GM12878 (cell line): ENCODE results near the gene BRWD1. TPM values are rescaled to one million over a fixed set of nuclear protein-coding genes. Genes with fewer than 3 reads are reported as not detected.

Experiments
- ATAC-seq: fragments of 200-7000 bp; cut with Tn5 transposase; 3 replicates; pipeline ENCODE4 v1.9.1; 2020; ENCODE audit warnings: mild to moderate bottlenecking, moderate library complexity
- BruUV-seq: library from RNA; stranded (reverse); fragments of 400-500 nt; replicated peaks from 2 replicates; lab custom pipeline; 2021; lab: Mats Ljungman, UMichigan
- CTCF ChIA-PET: fragments of 300-600 bp; sonication (Branson Sonifier 250); formaldehyde crosslinking; extraction: SDS; loops from one replicate; lab custom pipeline; 2021; ENCODE audit warnings: inconsistent platforms; lab: Yijun Ruan, JAX
- POLR2A ChIA-PET: fragments of 350-600 bp; formaldehyde crosslinking; extraction: SDS; loops from one replicate; lab custom pipeline; 2021; ENCODE audit warnings: inconsistent platforms; lab: Charles Lee
- RAD21 ChIA-PET: fragments of 300-600 bp; sonication (Branson Sonifier 250); formaldehyde crosslinking; loops from one replicate; lab custom pipeline; 2023; ENCODE audit warnings: antibody characterized with exemption; ENCODE audit not compliant: unreplicated experiment; lab: Charles Lee
- SMC1A ChIA-PET: fragments of 300-600 bp; sonication (Branson Sonifier 250); formaldehyde crosslinking; loops from one replicate; lab custom pipeline; 2023; ENCODE audit not compliant: unreplicated experiment, uncharacterized antibody; lab: Charles Lee
- DNase-seq: peaks from one replicate; pipeline ENCODE4 v3.0.0-alpha.2; 2011; ENCODE audit warnings: low read depth, low spot score
- FAIRE-seq: peaks from 3 replicates; lab custom pipeline; 2011; peaks lifted over from hg19 to GRCh38; lab: Jason Lieb, UNC
- H2AFZ ChIP-seq: 2 replicates; pipeline ENCODE4 v1.6.0; 2011; ENCODE audit warnings: low read depth, low read length, control low read depth; ENCODE audit not compliant: control insufficient read depth
- H3K27ac ChIP-seq: 2 replicates; pipeline ENCODE4 v1.5.1; 2011; ENCODE audit warnings: control low read depth; ENCODE audit not compliant: control insufficient read depth, insufficient read depth
- H3K27me3 ChIP-seq, 2 experiments: replicated peaks in 1 of 2; 2 replicates each; pipeline versions ENCODE4 v1.6.0 to v1.6.1; 2011; ENCODE audit warnings: low read length in 1 of 2; ENCODE audit not compliant: control insufficient read depth in 2 of 2, insufficient read depth in 2 of 2
- H3K36me3 ChIP-seq, 2 experiments: 2 replicates each; pipeline ENCODE4 v1.5.1; 2011; ENCODE audit warnings: low read length in 1 of 2; ENCODE audit not compliant: control insufficient read depth in 2 of 2, insufficient read depth in 2 of 2
- H3K4me1 ChIP-seq: 2 replicates; pipeline ENCODE4 v1.6.1; 2011; ENCODE audit warnings: mild to moderate bottlenecking, low read length, moderate library complexity, mixed read lengths; ENCODE audit not compliant: control insufficient read depth, insufficient read depth
- H3K4me2 ChIP-seq: 2 replicates; pipeline ENCODE4 v1.6.0; 2011; ENCODE audit warnings: control low read depth; ENCODE audit not compliant: control insufficient read depth, insufficient read depth
- H3K4me3 ChIP-seq: fragments of 200-600 bp; sonication (generic); 2 replicates; pipeline ENCODE4 v1.5.1; 2016
- H3K79me2 ChIP-seq: 2 replicates; pipeline ENCODE4 v1.6.0; 2011; ENCODE audit warnings: low read length; ENCODE audit not compliant: control insufficient read depth, insufficient read depth
- H3K9ac ChIP-seq: 2 replicates; pipeline ENCODE4 v1.8.0; 2011; ENCODE audit warnings: low read length, control low read depth, mixed read lengths; ENCODE audit not compliant: control insufficient read depth, insufficient read depth
- H3K9me3 ChIP-seq: replicated peaks from 3 replicates; pipeline ENCODE4 v1.5.1; 2011; ENCODE audit warnings: mild to moderate bottlenecking, low read length; ENCODE audit not compliant: control insufficient read depth, insufficient read depth
- H4K20me1 ChIP-seq: 2 replicates; pipeline ENCODE4 v1.6.0; 2011; ENCODE audit not compliant: control insufficient read depth, insufficient read depth
- BMI1 ChIP-seq: fragments of 450-650 bp; IDR thresholded peaks from 2 replicates; pipeline ENCODE4 v1.6.1; 2016; ENCODE audit warnings: mild to moderate bottlenecking, moderate library complexity, borderline replicate concordance
- CBFB ChIP-seq: IDR thresholded peaks from 2 replicates; pipeline ENCODE4 v1.6.1; 2016; ENCODE audit warnings: antibody characterized with exemption, low read depth
- CBX3 ChIP-seq: fragments of 200-600 bp; sonication (generic); IDR thresholded peaks from 2 replicates; pipeline ENCODE4 v1.6.1; 2016; ENCODE audit warnings: low read depth, borderline replicate concordance
- RCOR1 ChIP-seq: conservative IDR thresholded peaks from 2 replicates; pipeline ENCODE4 v1.6.1; 2012; ENCODE audit warnings: low read depth, low read length, improper control_type of control experiment
- RFX5 ChIP-seq: IDR thresholded peaks from 2 replicates; pipeline ENCODE4 v1.6.1; 2011; ENCODE audit warnings: low read depth, low read length, improper control_type of control experiment
- WGBS: methylation state at CpG from one replicate; pipeline ENCODE4 v1.1.6; 2016; ENCODE audit warnings: low lambda C conversion rate; ENCODE audit not compliant: insufficient replicate concordance, insufficient coverage; ENCODE audit errors: missing lambda C conversion rate; 5-methylcytosine and 5-hydroxymethylcytosine counted together
- in situ Hi-C: fragments of 300-500 bp; cut with MboI; formaldehyde crosslinking; loops from 9 replicates; pipeline ENCODE4 v1.14.3; 2018; ENCODE audit warnings: mixed read lengths
- intact Hi-C: fragments of 100-400 bp; cut with micrococcal nuclease; formaldehyde crosslinking; loops from one replicate; pipeline ENCODE4 v1.14.2; 2022; ENCODE audit not compliant: unreplicated experiment
- polyA plus RNA-seq, 11 experiments: library from polyadenylated mRNA; depleted of rRNA in 4 of 11; unstranded in 6 of 11; stranded (reverse) in 5 of 11; fragments of >200 nt; fragmentation: Nextera tagmentation in 4 of 11; fragmentation: Illumina TruSeq in 1 of 11; extraction: Ambion mirVana in 4 of 11; extraction: Trizol in 1 of 11; gene quantifications; 1 replicate in 1 of 11; 2 replicates in 10 of 11; pipeline versions ENCODE4 v1.2.1 to v1.2.3, GENCODE V29; 2011 to 2016; ENCODE audit warnings: inconsistent platforms in 2 of 11, missing spikeins in 2 of 11, low read depth in 1 of 11
- total RNA-seq, 4 experiments: library from RNA; depleted of rRNA in 3 of 4; stranded (reverse); fragments of >200 nt in 3 of 4; fragmentation: Illumina TruSeq in 1 of 4; extraction: Trizol in 1 of 4; gene quantifications; 2 replicates each; pipeline versions ENCODE4 v1.2.1 to v1.2.3, GENCODE V29; 2013 to 2021
- TF ChIP-seq, protein P1 (sequence below): IDR thresholded peaks from 2 replicates; pipeline ENCODE4 v1.6.1; 2012; ENCODE audit warnings: improper control_type of control experiment, low read depth, low read length; ENCODE audit not compliant: insufficient replicate concordance
- TF ChIP-seq, protein P2 (sequence below): fragments of 450-650 bp; IDR thresholded peaks from 2 replicates; pipeline ENCODE4 v1.6.1; 2018; ENCODE audit warnings: borderline replicate concordance, mild to moderate bottlenecking; ENCODE audit not compliant: partially characterized antibody
- TF ChIP-seq, protein P3 (sequence below): fragments of 450-650 bp; IDR thresholded peaks from 2 replicates; pipeline ENCODE4 v1.6.1; 2016; ENCODE audit warnings: mild to moderate bottlenecking
- TF ChIP-seq, protein P4 (sequence below): fragments of 450-650 bp; conservative IDR thresholded peaks from 2 replicates; pipeline ENCODE4 v1.6.1; 2017; ENCODE audit warnings: mild to moderate bottlenecking, moderate library complexity
- TF ChIP-seq, protein P5 (sequence below): IDR thresholded peaks from 2 replicates; pipeline ENCODE4 v1.6.1; 2011; ENCODE audit warnings: borderline replicate concordance, low read depth, mild to moderate bottlenecking, moderate library complexity, low read length; ENCODE audit not compliant: insufficient read depth, poor library complexity, severe bottlenecking

The BRWD1 gene
- total and polyA plus RNA-seq, 10 of the 15 experiments (the other 5 are each of a cell fraction or from before 2014, with no cell fraction given): 3.1 to 19.0 (median 13.5) TPM

DNA sequence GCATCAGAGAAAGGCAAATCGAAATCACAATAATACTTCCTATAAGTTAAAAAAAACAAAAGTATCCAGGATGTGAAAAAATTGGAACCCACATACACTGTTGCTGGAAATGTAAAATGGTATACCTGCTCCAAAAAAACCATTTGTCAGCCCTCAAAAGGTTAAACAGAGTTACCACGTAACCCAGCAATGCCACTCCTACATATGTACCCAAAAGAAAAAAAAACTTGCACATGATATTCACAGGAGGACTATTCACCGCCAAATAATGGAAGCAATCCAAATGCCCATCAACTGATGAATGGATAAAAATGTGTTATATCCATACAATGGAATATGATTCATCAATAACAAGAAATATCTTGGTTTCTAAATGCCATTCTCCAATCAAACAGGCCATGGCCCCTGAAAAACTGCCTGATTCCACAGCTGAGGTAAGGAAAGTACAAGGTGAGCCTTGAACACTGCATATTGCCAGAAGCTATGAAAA is 91.4 kb downstream of the BRWD1 start:
- H3K27me3 ChIP-seq: no peaks in the 10 kb centered on the region
- ChIA-PET POLR2A (no interaction called here), SMC1A (interaction anchor here (1.0 kb wide), 1 partner anchor 17 kb away, joined by 4 read pairs; no protein-coding TSS in a partner anchor), RAD21 (no interaction called here), CTCF (no interaction called here)
- 93% methylated on average over 3 of the region's 3 CpGs for WGBS
- H3K9ac ChIP-seq: no peak overlapping the region
- intact Hi-C loops (no loop called here), in situ Hi-C loops (no loop called here)
- DNase-seq (no peak), ATAC-seq (no peak), FAIRE-seq (no peak)
- H3K4me1 ChIP-seq: no peaks in the 10 kb centered on the region
- H3K27ac ChIP-seq: no peak overlapping the region
- H4K20me1 ChIP-seq: no peaks in the 10 kb centered on the region
- no peak overlapping the region for H3K4me3 ChIP-seq
- H3K79me2 ChIP-seq: no peaks in the 10 kb centered on the region
- no peak overlapping the region for H2AFZ ChIP-seq
- BruUV-seq: no TSS peak
- TF ChIP-seq, protein P1, sequence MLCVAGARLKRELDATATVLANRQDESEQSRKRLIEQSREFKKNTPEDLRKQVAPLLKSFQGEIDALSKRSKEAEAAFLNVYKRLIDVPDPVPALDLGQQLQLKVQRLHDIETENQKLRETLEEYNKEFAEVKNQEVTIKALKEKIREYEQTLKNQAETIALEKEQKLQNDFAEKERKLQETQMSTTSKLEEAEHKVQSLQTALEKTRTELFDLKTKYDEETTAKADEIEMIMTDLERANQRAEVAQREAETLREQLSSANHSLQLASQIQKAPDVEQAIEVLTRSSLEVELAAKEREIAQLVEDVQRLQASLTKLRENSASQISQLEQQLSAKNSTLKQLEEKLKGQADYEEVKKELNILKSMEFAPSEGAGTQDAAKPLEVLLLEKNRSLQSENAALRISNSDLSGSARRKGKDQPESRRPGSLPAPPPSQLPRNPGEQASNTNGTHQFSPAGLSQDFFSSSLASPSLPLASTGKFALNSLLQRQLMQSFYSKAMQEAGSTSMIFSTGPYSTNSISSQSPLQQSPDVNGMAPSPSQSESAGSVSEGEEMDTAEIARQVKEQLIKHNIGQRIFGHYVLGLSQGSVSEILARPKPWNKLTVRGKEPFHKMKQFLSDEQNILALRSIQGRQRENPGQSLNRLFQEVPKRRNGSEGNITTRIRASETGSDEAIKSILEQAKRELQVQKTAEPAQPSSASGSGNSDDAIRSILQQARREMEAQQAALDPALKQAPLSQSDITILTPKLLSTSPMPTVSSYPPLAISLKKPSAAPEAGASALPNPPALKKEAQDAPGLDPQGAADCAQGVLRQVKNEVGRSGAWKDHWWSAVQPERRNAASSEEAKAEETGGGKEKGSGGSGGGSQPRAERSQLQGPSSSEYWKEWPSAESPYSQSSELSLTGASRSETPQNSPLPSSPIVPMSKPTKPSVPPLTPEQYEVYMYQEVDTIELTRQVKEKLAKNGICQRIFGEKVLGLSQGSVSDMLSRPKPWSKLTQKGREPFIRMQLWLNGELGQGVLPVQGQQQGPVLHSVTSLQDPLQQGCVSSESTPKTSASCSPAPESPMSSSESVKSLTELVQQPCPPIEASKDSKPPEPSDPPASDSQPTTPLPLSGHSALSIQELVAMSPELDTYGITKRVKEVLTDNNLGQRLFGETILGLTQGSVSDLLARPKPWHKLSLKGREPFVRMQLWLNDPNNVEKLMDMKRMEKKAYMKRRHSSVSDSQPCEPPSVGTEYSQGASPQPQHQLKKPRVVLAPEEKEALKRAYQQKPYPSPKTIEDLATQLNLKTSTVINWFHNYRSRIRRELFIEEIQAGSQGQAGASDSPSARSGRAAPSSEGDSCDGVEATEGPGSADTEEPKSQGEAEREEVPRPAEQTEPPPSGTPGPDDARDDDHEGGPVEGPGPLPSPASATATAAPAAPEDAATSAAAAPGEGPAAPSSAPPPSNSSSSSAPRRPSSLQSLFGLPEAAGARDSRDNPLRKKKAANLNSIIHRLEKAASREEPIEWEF: no peak
- TF ChIP-seq BMI1: no peak
- TF ChIP-seq, protein P2, sequence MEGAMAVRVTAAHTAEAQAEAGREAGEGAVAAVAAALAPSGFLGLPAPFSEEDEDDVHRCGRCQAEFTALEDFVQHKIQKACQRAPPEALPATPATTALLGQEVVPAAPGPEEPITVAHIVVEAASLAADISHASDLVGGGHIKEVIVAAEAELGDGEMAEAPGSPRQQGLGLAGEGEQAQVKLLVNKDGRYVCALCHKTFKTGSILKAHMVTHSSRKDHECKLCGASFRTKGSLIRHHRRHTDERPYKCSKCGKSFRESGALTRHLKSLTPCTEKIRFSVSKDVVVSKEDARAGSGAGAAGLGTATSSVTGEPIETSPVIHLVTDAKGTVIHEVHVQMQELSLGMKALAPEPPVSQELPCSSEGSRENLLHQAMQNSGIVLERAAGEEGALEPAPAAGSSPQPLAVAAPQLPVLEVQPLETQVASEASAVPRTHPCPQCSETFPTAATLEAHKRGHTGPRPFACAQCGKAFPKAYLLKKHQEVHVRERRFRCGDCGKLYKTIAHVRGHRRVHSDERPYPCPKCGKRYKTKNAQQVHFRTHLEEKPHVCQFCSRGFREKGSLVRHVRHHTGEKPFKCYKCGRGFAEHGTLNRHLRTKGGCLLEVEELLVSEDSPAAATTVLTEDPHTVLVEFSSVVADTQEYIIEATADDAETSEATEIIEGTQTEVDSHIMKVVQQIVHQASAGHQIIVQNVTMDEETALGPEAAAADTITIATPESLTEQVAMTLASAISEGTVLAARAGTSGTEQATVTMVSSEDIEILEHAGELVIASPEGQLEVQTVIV: no peak
- no peak for TF ChIP-seq RFX5
- no peak for TF ChIP-seq CBFB
- TF ChIP-seq, protein P3, sequence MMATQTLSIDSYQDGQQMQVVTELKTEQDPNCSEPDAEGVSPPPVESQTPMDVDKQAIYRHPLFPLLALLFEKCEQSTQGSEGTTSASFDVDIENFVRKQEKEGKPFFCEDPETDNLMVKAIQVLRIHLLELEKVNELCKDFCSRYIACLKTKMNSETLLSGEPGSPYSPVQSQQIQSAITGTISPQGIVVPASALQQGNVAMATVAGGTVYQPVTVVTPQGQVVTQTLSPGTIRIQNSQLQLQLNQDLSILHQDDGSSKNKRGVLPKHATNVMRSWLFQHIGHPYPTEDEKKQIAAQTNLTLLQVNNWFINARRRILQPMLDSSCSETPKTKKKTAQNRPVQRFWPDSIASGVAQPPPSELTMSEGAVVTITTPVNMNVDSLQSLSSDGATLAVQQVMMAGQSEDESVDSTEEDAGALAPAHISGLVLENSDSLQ: no peak
- TF ChIP-seq, protein P4, sequence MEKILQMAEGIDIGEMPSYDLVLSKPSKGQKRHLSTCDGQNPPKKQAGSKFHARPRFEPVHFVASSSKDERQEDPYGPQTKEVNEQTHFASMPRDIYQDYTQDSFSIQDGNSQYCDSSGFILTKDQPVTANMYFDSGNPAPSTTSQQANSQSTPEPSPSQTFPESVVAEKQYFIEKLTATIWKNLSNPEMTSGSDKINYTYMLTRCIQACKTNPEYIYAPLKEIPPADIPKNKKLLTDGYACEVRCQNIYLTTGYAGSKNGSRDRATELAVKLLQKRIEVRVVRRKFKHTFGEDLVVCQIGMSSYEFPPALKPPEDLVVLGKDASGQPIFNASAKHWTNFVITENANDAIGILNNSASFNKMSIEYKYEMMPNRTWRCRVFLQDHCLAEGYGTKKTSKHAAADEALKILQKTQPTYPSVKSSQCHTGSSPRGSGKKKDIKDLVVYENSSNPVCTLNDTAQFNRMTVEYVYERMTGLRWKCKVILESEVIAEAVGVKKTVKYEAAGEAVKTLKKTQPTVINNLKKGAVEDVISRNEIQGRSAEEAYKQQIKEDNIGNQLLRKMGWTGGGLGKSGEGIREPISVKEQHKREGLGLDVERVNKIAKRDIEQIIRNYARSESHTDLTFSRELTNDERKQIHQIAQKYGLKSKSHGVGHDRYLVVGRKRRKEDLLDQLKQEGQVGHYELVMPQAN: no peak
- no peak for TF ChIP-seq CBX3
- no peak for TF ChIP-seq RCOR1
- TF ChIP-seq, protein P5, sequence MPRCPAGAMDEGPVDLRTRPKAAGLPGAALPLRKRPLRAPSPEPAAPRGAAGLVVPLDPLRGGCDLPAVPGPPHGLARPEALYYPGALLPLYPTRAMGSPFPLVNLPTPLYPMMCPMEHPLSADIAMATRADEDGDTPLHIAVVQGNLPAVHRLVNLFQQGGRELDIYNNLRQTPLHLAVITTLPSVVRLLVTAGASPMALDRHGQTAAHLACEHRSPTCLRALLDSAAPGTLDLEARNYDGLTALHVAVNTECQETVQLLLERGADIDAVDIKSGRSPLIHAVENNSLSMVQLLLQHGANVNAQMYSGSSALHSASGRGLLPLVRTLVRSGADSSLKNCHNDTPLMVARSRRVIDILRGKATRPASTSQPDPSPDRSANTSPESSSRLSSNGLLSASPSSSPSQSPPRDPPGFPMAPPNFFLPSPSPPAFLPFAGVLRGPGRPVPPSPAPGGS: no peak
- peaks cover 0 to 15% of the 10 kb centered on the region in 2 experiments; a peak in 3 of 4 replicates for H3K36me3 ChIP-seq
- H3K9me3 ChIP-seq: no peaks in the 10 kb centered on the region
- no peak overlapping the region for H3K4me2 ChIP-seq
